DMS53 treated with DMSO at 0.1 percent for 48 hours (cell line): ENCODE results near the gene SAMD15.
"Not testable (repeated sequence)": the region's sequence is repeated elsewhere in the genome, so short reads cannot be mapped to it uniquely, and the experiment has no call there.

Experiments used
- DNase-seq: peaks from one replicate; lab custom pipeline; 2025; ENCODE audit not compliant: unreplicated experiment; lab: John Stamatoyannopoulos, UW

Gene SAMD15

DNA sequence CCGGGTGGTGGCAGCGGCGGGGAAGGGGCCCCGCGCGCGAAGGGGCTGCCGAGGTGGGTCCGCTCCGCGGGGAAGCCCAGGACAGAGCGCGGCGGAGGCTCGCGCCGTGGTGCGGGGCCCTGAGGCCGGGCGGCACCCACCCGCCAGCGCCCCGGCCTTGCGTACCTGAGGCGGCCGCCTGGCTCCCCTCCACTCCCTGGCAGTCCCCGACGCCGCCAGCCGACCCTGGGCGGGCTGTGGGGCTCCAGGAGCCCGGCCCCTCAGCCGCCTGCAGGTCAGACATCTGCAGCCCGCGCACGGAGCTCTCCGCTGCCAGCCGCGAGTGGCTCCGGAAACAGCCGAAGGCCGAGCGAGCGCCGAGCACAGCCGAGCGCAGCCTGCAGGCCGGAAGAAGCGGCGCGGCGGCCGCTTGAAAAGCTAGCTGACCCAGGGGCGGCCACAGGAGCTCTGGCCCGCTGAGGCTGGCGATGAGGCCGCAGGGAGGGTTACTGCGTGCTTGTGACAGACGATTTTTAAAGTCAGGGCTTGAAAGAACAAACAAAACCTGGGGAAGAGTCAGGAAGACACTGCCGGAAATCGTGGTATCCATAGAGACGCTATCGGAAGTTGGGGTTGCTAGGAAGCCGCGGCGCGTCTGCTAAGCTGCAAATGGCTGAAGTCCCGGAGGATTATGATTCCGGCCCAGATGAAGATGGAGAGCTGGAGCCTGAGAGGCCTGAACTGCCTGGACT lies at the start of gene SAMD15, which contains the start of gene TMED8:
TSS of gene SAMD15 (plus strand) at position 609 of the 731 bp plus-strand sequence. CDS start at position 649, 40 bp downstream.
TSS of gene TMED8 (minus strand) at position 324 of the 731 bp plus-strand sequence. CDS start at position 283, 41 bp downstream.
- peak; percentile 58 for DNase-seq

DNA sequence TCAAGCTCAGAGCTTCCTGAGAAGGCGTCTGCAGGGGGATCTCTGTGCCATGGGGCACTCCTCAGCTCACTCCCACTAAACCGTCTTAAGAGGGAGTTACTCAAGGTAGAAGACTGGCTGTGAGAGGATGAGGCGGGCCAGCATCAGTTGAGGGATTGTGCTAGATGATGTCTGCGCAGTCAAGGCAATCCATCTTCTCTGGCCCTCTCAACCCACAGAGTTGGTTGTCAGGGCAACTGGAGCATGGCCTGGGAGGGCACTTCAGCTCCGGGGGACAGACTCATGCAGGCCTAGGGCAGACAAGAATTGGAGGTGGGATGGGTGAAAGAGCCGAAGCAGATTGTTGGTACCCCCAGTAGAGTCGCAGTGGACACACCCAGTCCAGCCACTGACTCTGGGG lies 47.3 kb upstream of the SAMD15 start:
- DNase-seq: no peak

DNA sequence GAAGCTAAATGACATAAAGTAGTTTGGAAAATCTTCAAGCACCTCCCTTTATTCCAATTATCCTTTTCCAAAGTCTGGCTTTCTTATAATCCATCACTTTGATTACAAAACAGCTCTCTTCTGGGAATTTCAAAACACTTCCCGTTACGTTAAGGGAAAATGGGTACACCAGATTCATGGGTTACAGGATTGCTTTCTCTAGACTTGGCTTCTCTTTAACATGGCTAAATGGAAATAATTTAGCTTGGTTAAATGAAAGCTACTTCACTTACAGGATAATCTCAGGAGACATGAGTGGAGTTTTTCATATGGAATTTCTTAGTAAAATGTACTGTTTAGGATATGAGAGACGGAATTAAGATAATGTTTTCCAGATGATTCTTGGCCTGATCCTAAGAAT lies 41.6 kb upstream of the SAMD15 start:
- no peak for DNase-seq

DNA sequence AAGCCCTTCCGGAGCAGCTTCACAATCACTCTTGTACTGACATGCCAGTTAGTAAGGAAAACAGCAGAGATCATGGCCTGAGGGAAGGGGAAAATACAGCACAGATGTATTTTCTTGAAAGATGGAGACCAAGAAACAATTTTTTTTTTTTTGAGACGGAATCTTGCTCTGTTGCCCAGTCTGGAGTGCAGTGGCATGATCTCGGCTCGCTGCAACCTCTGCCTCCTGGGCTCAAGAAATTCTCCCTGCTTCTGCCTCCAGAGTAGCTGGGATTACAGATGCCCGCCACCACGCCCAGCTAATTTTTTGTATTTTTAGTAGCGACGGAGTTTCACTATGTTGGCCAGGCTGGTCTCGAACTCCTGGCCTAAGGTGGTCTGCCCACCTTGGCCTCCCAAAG lies 39.9 kb upstream of the SAMD15 start:
- DNase-seq: not testable (repeated sequence)

DNA sequence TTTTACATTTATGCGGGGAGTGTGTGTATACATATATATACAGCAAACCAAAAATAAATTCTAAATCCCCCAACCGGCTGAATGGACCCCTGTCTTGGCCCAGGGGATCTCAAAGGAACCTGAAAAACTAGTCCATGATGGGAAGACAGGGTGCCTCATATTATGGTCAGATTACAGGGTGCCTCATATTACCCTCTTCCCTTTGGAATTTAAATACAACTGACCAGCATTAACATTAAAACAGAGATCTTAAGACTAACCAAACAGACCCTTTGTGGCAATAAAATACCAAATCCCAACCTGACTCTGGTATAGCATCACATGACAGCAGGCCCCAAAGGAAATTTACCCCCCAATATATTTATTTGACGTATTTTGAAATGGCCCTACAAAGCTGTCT lies 39.3 kb upstream of the SAMD15 start:
- DNase-seq: no peak

DNA sequence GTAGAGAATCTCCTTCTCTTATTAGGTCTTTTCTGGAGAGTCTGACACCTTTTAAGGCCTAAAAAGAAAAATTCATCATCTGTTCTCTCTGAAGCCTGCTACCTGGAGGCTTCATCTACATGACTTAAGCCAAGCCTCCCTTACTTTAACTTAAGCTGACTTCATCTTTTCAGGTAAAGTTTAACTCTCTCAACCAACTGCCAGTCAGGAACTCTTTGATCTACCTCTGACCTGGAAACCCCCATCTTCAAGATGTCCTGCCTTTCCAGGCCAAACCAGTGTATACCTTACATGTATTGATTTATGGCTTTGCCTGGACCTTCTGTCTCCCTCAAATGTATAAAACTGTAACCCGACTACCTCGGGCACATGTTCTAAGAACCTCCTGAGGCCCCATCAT lies 38.9 kb upstream of the SAMD15 start:
- no peak for DNase-seq

DNA sequence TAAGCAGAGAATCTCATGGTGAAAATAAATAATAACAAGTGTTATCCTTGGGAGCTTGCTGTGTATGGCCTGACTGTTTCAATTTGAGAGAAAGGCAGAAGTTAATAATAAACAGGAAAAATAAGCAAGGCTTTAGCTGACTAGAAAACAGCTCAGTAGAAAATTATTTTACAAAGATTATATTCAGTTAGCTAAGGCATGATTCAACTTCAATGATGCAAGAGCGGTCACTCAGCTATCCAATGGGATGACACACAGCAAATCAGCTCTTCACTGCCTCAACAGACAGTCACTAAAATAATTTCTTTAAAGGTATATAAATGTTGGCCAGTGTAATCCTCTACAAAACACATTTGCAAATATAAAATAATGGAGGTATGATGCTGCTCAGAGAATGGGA lies 37.8 kb upstream of the SAMD15 start:
- no peak for DNase-seq

DNA sequence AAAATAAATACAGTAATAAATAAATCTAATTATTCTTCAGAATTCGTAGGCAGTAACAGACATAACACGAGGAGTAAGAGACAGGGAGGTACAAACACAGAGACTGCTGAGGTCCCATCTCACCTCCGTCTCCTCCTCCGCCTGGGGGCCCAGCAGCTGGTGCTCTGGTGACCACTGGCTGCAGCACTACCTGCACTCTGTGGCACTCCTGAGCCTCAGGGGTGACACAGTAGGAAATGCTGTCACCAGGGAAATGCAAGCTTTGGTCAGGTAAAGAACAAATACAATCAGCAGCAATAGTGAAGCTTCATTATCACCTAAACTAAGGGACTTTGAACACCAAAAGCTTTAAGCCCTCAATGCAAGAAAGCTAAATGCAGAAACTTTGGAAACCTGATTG lies 36.8 kb upstream of the SAMD15 start:
- no peak for DNase-seq

DNA sequence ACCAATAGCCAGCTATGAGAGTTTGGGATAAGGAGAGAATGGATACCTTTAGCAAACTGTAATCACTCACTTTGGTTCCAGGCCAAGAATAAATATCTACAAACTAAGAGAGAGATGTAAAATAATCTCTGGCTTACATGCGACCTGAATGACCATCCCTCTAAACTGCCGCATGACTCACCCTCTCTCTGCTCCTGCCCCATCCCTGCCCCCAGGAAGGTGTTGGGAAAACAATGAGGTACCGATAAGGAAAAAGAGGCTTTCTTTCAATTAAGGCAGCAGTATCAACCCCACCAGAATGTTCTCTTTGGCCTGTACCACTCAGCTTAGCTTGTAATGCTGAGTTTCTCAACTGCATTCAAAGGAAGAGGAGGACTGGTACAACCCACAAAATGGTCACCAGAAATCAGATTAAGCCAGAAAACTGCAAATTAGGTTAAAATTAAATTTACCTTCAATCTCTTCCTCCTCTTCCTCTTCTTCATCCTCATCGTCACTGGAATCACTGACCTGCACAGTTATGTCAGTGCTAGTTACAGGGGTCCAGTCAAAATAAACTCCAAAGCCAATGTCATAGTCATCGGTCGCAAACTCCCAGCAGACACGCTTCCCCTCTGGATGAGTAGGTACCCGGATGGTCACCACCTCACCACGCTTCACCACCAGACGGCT lies 34.3 kb upstream of the SAMD15 start:
- no peak for DNase-seq

DNA sequence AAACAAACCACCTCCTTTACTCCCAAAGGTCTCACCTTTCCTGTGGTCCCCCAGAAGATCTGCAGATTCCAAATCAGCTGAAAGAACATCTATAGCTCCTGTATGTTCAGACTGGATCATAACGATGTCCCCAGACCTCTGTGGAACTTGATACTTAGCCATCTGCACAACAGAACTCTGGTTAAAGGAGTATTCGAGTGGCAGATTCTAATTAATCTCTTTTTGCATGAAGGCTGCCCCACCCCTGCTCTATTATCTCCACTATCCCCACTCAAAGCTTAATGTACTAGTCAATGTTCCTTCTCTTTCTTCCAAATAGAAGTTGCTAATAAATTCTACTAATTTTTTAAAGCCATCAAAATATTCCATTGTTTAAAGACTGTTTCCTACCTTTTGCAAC lies 33.5 kb upstream of the SAMD15 start:
- DNase-seq: no peak

DNA sequence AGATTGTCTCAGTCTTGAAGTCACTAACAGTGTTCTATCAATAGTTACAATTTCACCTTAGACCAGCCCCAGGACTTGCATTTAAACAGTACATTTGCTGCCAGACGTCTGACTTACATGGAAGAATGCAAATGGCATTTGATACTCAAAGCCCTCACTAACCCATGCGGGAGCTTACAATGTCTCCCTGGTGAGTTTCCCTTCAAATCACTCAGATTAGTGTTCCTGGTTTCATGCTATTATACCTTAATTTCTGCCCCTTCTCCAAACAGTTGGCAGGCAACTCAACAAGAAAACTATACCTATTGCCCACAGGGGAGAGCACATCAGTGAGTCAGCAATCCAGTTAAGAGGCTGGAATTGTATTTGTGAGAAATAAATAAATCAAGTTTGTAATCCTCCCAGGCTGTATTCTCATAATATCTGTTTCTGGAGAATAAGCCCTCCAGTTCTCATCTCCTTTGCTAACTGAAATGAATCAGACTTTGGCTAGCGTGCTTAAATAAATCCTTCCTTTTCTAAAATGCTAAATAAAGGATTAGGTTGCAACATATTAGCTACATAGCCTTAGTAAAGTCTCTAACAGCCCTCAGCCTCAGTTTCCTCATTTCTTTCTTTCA lies 32.7 kb upstream of the SAMD15 start:
- no peak for DNase-seq

DNA sequence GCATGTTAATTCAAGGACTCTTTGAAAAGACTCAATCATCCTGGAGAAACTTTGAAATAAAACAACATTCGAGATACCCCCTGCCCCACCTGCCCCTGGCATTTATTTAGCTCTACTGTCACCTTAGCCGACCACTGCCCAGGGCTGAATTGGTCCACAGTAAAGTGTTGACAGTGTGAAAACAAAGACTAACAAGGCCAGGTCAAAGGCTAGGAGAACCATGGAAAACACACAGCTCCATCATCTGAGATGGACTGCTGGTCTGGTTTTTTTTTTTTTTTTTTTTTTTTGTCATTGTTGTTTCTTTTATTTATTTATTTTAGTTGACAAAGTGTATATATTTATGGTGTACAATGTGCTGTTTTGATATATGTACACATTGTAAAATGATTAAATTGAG lies 30.7 kb upstream of the SAMD15 start:
- DNase-seq: no peak

DNA sequence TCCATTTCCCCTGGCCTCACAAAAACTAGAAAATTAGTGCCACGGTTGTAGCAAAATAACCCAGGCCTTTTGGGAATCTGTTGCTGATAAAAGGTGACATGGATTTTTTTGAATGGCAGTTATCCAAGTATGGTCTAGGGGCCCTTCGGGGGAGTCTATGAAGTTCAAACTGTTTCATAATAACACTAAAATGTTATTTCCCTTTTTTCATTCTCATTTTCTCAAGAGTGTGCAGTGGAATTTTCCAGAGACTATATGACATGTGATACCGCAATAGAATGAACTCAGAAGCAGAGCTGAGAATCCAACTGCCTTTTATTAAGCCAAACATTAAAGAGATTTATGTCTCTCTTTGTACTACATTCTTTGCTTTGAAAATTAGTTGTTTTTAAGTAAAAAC lies 29.4 kb upstream of the SAMD15 start:
- DNase-seq: no peak

DNA sequence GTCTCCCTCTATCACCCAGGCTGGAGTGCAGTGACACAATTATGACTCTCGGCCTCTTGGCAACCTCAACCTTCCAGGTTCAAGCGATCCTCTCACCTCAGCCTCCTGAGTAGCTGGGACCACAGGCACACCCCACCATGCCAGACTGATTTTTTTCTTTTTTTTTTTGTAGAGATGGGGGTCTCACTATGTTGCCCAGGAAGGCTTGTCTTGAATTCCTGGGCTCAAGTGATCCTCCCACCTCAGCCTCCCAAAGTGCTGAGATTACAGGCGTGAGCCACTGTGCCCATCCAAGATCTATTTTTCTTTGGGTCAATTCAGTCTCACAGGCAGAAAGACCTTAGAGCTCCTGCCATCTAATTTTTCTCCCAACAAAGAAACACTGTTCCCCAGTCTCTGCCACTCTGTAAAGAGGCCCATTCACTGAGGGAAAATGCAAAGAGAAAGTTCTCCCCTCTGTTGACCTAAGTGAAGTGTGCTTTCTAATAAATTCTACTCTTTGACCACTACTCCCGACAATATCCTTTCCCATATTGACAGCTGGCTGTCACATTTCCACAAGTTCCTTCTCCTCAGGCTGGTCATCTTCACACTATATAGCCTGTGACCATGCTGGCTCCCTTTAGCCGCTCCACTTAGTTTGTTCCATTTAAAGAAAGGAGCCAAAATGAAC lies 23.6 kb upstream of the SAMD15 start:
- no peak for DNase-seq

DNA sequence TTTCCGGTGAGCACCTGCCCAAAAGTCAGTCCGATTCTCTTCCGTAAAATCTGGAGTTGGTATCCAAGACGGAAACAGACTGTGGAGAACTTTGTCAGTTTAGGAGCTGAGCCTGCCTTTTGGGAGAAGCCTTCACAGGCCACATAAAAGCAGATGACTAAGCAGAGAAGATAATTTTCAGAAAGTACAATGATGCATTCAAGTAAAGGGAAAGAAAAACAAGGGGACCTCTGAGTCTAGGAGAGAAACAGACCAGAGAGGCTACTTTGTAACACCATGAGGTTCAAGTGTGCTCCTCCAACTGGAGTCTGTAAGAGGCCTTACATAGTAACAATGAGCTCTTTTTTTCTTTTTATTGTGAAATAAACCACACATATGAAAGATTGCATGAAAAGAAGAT lies 21.4 kb upstream of the SAMD15 start:
- no peak for DNase-seq

DNA sequence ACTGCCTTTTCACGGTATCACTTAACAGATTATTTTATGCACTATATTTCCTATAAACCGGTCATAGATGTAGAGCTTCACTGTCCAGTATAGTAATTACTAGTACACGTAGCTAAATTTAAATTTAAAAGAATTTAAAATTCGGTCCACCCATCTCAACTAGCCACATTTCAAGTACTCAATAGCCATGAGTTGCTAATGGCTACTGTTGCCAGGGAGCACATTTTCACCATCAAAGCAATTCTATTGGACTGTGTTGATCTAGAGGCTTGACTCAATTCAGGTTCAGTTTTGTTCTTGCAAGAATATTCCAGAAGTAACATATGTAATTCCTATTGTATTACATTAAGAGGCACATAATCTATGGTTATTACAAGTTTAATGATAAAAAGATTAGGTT lies 20.3 kb upstream of the SAMD15 start:
- DNase-seq: no peak

DNA sequence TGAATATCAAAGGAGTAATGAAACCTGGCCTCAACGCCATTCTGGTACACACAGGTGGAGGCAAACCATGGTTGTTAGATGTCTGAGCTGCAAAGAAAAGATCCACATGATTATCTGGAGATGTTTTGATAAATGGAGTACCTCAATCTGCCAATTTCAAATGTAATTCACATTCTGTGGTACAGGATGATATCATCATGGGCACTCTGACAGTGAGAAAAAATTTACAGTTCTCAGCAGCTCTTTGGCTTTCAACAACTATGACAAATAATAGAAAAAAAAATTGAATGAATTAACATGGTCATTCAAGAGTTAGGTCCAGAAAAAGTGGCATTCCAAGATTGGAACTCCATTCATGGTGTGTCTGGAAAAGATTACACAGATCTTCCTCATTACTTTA lies 17.6 kb upstream of the SAMD15 start:
- no peak for DNase-seq

DNA sequence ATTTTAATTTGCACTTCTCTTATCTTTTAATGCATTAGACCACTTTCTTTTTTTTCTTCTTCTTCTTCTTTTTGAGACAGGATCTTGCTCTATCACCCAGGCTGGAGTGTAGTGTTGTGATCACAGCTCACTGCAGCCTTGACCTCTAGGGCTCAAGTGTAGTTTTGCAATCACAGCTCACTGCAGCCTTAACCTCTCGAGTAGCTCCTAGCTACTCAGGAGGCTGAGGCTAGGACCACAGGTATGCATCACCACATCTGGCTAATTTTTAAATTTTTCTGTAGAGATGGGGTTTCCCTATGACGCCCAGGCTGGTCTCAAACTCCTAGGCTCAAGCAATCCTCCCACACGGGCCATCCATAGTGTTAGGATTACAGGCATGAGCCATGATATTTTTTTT lies 13.0 kb upstream of the SAMD15 start:
- DNase-seq: no peak

DNA sequence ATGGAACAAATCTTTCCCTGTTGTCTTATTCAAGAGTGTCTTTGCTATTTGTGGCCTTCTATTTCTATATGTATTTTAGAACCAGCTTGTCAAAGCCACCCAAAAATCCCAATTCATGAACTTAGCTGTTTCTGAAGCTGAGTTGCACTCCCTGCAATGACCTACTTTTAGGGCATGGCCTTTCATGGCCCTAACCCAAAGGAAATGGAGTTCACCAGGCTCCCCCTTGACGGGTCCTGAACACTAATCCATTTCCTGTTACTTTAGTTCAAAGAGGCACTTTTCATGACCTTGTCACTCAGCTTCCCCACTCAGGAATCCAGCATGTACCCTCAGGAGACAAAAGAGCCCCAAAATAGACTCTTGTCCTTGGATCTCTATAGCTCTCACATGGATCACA lies 7.9 kb upstream of the SAMD15 start:
- no peak for DNase-seq

DNA sequence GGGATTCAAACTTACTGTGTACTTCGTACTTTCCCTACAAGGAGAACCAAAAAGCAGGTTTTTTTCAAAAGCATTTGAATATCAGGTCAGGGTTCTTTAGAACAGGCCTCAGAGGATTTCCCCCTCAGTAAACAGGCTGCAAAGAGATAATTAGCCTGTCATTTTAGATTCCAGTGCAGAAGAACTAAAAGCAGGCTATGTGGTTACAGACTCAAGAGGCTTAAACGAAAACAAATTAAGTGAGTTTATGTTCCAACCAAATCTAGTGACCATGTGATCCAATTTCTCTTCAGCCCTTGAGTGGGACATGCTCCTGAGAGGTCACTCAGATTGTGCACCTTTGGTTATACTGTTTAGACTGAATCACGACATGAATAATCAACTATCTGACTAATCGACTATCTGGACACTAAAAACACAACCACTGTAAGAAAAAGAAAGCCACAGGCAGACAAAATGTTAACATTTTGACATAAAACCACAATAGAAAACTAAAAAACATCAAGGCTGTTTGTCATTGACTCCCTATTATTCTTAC lies 4.8 kb upstream of the SAMD15 start:
- DNase-seq: no peak

DNA sequence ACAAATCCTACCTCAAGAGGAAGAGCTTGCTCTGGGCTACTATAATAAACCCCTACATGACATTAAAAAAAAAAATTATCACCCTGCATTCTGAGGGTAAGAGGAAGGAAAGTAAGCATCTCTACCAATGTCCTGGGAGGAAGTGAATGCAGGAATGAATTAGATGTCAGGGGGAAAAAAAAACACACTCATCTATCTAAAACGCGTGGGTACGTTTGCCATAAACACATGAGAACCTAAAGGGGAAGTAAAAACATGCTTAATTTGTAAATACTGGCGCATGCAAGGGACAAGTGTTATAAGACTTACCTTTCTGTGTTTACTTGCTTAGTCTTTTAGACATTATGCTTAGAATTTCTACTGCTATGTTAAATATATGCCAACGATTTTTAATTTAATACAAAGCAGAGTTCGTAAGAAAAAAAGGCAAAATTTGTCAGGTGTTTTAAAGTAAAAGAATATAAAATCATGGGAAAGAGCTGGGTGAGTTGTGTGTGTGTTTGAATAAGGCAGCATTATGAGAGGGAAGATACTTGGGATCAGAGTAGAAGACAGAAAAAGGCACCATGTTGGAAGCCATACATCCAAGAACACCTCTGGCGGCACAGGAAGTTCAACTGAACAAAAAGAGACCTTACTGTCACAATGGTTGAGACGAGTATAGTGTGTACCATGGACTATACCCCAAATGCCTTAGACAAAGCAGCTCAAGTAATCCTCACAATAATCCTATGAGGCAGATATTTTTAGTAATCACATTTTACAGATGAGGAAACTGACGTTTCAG lies 1.8 kb upstream of the SAMD15 start:
- no peak for DNase-seq
